Stimulated activated CD4-positive, alpha-beta T cell treated with anti-CD3 and anti-CD28 coated beads, Interleukin-1b, Interleukin-23, amount 100 ng/mL, for 24 hours (primary cell): ENCODE results near the gene MEOX1.

Experiments
- DNase-seq, 4 experiments: peaks; one replicate each; pipeline ENCODE4 v3.0.0-alpha.2; 2020; ENCODE audit warnings: low read depth in 4 of 4, low spot score in 1 of 4

The MEOX1 gene

DNA sequence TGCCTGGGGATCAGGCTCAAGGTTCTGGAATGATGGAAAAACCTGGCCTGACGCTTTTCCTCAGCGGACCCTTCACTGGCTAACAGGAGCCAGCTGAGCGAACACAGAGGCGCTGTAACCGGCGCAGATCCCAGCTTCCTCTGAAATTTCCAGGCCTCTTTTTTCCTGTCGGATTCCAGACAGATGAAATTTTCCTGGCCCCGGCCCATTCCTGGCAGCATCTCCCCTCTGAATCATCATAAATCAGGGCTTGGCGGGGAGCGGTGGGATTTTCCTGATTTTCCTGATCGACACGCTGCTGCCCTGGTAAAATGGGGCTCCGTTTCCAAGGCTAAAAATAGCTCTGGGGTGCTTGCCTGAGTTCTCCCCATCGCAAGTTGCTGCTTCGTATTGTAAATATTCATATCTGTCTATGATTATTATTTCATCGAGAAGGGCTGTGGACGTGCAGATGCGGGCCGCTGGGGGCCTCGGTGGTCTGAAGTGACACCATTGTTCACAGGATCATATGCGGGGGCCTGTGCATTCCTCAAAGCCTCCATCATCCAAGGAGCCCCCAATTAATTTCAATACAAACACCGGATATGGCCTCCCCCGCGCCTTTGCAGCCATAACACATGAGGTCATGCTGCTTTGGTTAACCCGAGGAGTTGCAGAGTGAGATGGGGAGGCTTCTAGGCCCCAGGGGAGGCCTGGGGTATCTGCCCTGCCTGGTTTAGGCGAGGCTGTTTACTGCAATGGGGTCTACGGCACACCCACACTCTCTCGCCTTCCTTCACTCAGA is 69.8 kb downstream of the MEOX1 start:
- no peak for DNase-seq

DNA sequence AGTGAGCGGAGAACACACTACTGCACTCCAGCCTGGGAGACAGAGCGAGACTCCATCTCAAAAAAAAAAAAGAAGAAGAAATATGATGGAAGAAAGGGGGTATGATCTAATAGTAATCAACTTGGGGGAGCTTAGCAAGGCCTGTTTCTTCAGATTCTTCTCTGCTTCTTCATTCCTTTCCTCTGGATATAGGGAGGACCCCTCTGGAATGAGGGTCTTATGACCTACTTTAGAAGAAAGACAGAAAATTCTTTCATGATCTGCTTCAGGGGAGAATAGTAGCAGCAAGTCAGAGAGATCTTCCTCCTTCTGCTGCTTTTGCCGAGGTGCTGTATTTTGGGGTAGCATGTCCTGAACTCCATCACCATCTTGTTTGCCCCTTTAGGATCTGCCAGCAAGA is 70.7 kb downstream of the MEOX1 start:
- no peak for DNase-seq
